ENCODE data around the gene IL2RA.

Gene IL2RA

DNA sequence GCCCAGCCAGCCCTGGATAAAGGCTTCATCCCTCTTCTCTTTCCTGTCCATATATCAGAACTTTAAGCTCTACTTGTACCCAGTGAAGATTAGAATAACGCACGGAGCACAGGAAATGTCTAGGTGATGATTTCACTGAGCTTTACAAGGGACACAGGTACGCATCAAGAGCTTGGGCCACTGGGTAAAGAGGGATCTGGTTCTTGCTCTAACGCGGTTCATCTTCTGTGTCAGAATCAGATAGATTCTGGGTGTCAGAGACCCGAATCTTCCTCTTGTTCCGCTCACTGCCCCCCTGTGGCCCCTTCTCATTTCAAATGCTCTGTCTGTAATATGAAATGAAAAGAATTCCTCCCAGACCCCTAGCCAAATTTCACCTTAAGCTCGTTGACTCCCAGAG is 24.7 kb downstream of the IL2RA start:
- no peak for DNase-seq

DNA sequence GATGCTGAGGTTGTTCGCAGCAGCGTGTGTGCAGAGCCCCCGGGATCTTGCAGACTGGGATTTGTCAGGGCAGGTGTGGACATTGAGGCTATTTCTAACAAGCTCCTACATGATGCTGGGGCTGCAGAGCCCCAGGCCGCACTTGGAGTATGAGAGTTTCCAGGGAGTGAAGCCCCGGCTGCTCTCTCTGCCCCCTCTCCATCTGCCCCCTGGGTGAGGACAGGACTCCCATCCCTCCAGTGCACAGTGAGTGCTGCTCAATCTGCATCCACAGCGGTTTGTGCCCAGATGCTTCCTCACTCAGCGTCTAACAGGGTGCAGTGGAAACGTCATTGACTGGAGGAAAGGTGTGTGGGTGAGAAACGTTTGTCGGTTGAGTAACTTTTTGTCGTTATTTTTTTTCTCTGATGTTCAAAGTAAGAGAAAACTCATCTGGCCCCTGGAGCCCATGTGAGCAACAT is 25.3 kb downstream of the IL2RA start:
- DNase-seq: no peak

DNA sequence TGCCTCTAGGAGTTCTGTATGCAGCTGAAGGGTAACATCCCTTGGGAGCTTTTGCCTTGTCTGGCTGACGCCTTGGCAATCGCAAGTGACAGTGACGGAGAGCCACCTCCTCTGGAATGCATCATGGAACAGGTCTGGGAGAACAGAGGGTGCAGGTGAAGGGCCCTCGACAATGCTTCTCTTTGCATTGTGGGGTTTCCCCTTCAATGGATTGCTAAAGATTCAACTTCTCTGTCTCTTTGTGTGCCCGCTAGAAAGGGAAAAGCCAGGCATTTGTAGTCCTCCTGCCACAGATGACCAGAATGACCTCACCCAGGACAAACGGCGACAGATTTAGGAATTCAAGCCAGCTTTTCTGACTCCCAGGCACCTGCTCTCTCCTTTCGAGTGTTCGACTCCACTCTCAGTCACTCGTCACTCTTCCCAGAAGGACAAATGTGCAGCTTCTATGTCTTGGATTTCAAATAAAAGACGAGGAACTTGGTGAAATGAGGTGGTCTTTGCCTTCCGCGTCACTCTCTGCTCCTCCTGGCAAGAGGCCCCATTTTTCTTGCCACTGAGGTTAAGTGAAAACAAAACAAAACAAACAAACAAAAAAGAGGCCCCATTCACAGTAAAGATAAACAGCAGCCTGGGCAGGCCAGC is 26.1 kb downstream of the IL2RA start:
- no peak for DNase-seq

DNA sequence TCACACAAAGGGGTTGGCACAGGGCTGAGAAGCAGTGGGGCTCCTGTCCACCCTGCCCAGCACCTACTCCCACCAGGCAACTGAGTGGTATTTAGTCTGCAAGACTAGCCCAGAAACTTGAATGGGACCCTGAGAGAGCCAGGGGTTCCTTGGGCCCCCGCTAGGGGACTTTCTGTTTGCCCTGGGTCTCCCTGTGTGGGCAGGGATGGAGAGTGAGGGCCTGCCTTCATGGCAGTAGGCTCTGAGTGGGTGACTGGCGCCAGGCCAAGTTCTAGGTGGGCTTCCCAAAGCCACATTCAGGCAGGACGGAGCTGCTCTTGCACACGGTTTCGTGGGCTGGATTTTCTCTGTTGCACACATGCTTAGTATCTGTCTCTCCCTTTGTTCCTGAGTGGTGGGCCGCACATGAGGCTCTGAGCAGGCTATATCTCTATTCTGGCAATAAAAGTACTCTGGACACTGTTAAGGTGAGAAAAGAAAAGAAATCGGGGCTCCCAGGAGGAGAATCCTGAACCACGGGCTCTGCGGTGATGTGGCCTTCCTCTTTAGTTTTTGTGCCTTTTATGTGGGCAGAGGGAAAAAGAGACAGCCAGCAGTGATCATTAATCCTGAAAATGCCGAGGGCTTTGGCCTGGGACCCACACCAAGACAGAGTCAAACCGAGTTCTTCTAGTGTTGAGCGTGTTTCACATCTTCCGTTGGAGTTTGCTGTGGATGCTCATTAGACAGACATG is 26.9 kb downstream of the IL2RA start:
- DNase-seq: no peak

DNA sequence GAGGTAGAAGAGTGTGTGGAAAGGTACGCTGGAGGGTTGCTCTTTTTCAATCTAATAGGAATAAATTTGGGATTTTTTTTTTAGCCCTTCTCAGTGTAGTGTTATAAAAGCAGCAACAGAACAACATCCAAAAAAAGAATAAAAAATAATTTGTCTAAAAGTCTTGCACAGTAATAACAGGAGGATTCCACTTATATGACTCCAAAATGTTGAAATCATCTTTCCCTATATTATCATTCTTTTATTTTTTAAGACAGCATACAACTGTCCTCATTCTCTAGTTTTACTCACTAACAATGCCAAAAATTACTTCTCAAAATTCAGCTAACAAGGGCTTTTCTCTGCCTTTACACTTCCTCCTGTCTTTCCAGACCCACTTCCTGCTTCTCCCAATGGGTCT is 27.8 kb downstream of the IL2RA start:
- no peak for DNase-seq

DNA sequence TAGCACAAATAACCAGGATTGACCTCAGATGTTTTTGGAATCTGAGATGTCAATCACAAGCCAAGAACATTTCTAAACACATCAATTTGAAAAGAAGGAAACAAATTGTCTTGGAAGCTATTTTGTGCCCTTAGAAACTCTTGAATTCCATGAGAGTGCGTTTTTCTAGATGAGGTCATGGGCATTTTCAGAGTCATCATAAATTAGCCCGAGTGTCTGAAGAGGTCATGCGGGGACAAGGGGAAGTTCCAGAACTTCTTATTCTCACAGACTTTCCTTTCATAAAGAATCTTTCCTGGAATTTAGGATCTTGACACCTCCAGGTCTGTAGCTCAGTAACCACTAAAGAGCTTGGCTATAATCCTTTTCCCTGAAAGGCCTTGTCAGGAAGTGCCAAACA is 28.2 kb downstream of the IL2RA start:
- DNase-seq: no peak

DNA sequence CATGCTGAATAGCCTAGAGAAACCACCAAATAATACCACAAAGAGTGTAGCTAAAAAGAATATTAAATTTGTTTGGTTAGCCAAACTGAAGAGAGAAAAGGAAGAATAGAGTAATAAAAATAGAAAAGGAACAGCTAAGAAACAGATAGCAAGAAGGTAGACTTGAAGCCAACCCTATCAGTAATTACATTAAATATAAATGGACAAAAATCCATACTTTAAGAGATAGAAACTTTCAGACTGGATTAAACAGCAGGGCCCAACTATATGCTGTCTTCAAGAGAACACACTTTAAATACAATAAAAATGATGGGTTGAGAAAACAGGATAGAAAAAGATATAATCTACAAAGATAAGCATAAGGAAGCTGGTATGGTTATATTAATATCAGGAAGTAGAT is 31.2 kb downstream of the IL2RA start:
- DNase-seq: no peak

DNA sequence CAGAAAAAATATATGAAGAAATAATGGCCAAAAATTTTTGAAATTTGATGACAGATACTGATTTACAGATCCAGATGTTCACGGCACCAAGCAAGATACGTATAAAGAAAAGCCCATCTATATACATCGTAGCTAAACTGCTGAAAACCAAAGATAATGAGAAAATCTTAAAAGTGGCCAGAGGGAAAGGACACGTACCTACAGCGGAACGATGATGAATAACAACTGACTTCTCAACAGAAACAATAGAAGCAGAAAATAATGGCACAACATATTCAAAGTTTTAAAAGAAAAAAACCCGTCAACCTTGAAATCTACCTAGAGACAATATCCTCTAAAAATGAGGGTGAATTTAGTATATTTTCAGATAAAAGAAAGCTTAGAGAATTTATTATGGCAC is 31.9 kb downstream of the IL2RA start:
- DNase-seq: no peak

DNA sequence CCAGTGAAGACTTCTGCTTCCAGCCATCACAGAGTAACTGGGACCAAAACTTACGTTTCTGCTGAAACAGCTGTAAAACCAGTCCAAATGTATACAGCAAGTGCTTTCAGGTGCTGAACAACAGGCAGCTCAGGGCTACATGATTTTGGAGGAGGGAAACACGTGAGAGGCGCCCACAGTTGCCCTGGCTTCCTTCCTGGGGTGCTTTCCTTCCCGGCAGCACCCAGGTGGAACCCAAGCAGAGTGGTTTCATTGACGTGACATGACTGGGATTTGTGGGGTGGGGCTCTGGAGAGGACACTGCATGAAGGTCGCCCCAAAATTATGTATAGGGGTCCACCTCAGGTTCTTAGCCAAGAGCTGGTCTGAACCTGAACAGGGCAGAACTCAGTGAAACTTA is 34.2 kb downstream of the IL2RA start:
- no peak for DNase-seq

DNA sequence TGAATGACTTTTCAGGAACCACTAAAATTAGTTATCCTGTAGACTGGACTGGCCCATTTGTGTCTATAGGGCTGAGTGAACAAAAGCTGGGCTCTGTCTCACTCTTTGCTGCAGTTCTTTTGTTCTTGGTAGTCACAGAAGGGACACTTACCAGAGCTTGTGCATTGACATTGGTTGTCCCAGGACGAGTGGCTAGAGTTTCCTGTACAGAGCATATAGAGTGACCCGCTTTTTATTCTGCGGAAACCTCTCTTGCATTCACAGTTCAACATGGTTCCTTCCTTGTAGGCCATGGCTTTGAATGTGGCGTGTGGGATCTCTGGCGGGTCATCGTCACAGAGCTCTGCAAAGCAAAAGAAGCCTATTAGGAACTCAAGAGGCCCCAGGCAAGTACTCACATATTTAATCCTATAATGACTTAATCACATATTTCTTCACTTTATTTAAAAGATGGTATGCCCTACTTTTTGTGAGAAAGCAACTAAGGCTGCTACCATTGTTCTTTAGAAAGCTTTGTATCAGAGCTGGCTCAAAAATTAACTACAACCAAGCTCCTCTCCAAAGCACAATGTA is 36.4 kb downstream of the IL2RA start:
- no peak for DNase-seq

DNA sequence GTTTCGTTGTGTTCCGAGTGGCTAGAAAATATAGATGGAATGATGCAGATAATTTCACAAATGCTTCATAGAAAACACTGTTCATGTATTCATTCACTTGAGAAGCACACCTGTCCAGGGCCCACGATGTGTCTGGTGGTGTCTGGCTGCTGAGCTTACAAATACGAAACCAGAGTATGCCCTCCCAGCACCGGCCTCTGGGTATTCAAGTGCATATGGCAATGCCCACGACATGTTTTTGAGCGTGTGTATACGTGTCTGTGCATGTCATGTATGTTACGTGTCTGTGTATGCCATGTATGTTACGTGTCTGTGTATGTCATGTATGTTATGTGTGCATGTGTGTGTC is 37.9 kb downstream of the IL2RA start:
- DNase-seq: no peak

DNA sequence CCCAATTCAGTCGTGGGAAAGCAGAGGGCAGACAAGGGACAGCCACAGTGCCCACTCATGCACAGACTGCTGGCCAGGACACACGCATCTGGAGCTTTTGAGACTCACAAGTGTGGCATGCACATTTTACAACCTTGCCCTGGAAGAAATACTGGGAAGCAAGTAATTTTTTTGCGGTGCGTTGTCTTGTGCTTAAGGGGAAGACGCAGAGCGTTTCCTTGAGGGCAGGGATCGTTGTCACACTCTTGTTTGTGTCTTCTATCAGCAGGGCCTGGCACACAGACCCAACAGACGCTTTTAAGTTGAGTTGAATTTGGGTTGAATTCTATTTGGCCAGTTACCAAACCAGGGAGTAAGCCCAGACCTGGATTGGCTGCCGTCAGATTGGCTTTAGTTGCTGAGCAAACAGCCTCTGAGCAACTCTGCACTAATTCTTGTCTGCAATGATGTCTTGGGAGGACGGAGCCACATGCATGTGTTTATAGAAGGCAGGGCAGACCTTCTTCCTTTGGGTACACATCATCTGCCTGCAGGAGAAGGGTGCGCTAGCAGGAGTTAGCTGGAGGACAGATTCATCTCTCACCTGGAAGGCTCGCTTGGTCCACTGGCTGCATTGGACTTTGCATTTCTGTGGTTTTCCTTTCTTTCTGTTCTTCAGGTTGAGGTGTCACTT is 38.4 kb downstream of the IL2RA start:
- no peak for DNase-seq

DNA sequence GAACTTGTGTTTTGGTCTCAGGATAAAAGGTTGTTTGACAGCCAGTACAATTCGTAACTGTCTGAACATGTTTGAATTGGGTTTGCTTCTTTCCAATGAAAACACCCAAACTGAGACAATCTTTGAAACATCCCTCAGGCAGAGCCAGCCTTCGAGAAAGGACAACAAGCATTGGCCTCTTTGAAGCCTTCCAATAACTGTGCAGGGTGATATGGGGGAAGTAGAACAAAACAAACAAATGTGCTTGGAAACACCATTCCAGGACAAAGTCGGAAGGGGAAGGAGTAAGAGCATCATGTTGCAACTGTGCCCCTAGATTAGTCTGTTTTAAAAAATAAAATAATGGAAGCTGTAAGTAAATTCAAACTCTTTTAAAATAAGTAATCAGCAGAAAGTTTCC is 39.5 kb downstream of the IL2RA start:
- no peak for DNase-seq

DNA sequence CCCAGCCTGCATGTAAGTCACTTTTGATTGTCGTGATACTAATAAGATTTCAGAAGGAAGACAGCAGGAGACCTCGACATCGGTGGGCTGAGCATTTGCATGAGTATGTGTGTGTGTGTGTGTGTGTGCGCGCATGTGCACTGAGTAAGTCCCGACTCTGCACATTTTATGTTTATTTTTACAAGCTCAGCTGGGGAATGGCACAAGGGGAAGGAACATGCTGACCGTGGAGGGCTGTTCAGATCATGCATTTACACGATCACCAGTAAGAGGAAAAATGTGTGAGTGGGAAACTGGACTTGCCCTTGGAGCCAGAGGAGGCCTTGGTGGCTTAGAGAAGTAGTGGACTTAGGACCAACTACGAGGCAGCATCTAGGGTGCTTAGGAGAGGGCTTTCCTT is 41.3 kb downstream of the IL2RA start:
- DNase-seq: no peak

DNA sequence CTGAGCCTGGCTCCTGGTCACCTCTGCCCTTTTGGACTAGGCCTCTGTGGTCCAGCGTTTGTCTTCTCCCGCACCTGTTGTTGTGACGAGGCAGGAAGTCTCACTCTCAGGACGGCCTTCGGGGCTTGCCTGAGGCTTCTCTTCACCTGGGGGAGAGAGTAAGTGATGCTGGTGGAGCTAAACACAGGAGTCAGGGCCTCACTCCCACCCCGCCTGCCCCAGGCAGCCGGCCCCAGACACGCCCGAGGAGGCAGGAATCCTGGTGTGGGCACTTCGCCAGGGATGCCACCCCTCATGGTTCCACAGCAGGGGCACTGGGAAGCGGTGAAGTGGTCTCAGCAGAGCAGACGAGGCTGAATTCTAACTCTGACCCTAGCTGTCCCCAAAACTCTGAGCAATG is 42.4 kb downstream of the IL2RA start:
- no peak for DNase-seq

DNA sequence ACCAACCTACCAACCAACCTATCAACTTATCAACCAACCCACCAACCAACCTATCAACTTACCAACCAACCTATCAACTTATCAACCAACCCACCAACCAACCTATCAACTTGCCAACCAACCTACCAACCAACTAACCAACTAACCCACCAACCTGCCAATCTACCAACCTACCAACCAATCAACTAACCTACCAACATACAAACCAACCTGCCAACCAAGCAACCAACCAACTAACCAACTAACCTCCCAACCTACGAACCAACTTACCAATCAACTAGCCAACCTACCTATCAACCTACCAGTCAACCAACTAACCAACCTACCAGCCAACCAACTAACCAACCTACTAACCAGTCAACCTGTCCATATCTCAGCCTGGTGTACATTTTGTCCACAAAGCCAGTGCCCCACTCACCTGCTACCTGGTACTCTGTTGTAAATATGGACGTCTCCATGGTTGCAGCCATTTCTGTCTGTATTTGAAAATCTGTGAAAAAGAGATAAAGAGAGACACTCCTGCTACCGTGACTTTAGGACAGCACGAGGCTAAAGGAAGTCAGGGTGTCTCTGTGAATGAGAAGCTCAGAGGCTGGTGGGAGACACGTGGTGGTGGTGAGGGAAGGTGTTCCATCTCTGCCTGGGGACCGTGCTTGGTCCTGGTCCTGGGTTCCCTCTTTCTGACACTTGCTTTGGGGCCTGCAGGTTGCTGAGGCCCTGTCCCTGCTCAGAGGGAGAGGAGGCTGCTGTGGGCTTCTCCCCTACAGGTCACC is 43.0 kb downstream of the IL2RA start:
- no peak for DNase-seq

DNA sequence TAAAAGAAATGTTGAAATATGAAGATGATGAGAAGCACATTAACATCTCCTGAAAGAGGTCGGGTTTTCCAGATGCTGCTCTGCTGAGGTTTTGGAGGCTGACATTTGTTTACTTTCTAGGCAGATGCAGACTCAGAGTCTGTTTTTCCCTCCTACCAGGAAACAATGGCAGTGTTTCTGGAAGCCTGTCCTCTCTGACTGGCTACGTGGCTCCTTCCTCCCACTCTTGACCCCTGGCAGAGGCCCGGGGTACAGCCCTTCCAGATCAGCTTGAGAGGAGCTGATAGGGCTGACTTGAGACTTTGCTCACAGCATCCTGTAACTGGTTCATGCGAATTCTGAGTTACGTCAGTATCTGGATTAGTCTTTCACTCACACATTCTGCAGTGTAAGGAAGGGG is 43.7 kb downstream of the IL2RA start:
- no peak for DNase-seq

DNA sequence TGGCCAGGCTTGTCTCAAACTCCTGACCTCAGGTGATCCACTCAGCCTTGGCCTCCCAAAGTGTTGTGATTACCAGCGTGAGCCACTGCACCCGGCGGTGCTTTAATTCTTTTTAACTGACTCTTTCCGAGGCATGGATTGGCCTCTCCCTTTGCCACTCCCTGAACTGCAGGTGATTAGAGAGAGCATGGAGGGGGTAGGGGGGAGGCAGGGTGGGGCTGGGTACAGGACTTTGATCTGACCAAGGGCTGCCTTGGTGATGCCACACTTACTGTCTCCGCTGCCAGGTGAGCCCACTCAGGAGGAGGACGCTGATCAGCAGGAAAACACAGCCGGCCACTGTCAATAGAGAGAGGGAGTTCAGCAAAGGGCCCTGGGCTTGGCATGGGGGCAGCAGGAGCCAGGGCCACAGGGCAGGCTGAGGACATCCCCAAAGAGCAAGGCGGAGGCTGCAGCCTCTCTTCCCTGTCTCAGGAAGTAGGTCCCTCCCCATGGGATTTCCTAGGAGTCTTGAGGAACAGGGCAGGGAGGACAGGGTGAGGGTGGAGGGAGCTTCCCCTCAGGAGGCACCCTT is 44.3 kb downstream of the IL2RA start:
- no peak for DNase-seq

DNA sequence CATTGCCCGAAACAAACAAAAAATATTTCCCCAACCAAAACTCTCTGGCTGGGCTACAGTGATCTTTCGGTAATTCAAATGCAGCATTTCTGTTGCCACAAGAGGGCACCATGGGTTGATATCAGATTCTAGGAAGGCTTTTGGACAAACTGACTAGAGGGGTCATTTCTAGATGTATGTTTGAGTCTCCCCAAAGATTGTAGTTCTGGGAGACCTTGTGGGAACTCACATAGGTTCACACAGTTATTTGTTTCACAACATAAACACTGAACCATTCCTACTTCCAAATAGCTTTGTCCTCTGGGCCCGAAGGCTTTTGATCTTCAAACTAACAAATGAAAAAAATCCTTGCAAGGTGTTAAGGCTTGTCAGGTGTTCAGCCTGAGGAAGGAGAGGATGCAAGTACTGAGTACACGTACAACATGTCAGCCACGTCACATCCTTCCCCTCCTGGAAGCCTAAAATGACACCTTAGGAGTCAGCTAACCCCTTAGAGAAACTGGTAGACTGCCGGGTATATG is 47.9 kb downstream of the IL2RA start:
- peak; percentile 3 for DNase-seq

DNA sequence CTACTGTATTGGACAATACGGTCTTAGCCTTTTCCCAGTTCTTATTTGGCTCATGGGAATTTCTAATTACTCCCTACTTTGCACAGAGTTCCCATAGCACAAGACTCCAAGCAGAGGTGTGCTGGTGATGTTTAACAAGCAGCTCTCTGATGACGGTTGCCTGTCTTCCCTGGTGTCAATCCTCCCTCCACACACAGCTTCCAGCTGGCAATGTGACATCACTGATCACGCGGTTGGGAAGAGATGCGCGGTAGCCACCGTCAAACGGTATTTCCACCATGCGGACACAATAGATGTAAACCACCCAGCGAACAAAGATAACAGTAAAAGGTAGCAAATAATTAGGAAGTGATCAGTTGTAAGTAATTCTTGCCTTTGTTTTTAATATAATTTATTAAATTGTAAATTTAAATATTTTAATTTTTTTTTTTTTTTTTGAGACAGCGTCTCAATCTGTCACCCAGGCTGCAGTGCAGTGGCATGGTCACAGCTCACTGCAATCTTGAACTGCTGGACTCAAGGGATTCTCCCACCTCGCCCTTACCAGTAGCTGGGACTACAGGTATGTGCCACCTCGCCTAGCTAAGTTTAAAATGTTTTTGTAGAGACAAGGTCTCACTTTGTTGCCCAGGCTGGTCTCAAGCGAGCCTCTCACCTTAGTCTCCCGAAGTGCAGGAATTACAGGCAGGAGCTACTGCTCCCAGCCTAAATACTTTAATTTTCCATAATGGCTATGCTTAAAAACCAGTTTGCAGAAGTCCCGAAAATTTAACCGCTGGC is 48.6 kb downstream of the IL2RA start:
- no peak for DNase-seq

DNA sequence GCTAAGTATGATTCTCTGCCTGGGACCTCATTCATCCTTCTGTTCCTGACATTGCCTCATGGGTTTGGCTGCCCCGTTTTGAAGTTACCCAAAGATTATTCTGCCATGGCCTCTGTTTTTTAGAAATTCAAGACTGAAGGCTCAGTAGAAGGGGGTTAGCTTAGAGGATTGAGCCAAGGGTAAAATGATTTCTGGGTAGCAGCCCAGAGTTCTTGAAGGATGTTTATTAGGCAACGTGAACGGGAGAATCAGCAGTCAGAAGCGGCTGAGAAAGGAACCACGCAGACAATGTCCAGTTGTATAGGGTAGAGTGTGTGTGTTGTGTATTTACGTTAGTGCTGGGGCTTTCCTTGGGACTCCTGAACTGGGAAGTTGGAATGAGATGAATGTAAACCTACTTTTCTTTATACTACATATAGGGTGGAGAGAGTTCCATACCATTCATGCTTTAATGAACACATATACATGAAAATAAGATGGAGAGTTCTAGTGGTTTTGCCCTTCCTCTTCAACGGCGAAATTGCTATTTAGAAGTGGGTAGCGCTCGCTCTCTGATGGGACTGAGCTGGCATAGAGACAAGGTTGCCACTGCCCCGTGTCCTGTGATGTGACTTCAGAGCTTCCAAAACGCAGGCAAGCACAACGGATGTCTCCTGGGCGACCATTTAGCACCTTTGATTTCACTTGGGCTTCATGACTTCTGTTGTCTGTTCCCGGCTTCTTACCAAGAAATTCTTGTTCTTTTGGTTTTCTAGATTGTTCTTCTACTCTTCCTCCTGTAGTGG is 49.9 kb downstream of the IL2RA start:
- no peak for DNase-seq

All from NCI-H345 (cell line).